Activated B cell treated with CpG ODN at 0.5 μM for 24 hours (primary cell): Measurements from ENCODE around the gene HGS. TPM values are rescaled to one million over a fixed set of nuclear protein-coding genes. Genes with fewer than 3 reads are reported as not detected.

Experiments
- ATAC-seq: fragments of 200-7000 bp; cut with Tn5 transposase; one replicate; pipeline ENCODE4 v1.10.0; 2021; ENCODE audit warnings: low read depth, mild to moderate bottlenecking, moderate library complexity
- CTCF ChIA-PET: fragments of 350-600 bp; sonication (Branson Sonifier 250); formaldehyde crosslinking; loops from one replicate; lab custom pipeline; 2021; ENCODE audit warnings: antibody characterized with exemption; lab: Charles Lee
- POLR2A ChIA-PET: fragments of 350-600 bp; sonication (Branson Sonifier 250); formaldehyde crosslinking; loops from one replicate; lab custom pipeline; 2021; ENCODE audit warnings: antibody characterized with exemption; lab: Charles Lee
- DNase-seq: peaks from one replicate; pipeline ENCODE4 v3.0.0; 2022
- H3K27ac Mint-ChIP-seq: one replicate; pipeline ENCODE4 v1.8.0; 2020; ENCODE audit warnings: mixed read lengths
- H3K27me3 Mint-ChIP-seq: one replicate; pipeline ENCODE4 v1.8.0; 2021; ENCODE audit warnings: mixed read lengths
- H3K36me3 Mint-ChIP-seq: one replicate; pipeline ENCODE4 v1.8.0; 2021; ENCODE audit warnings: low read depth, mixed read lengths
- H3K4me1 Mint-ChIP-seq: one replicate; pipeline ENCODE4 v1.8.0; 2021; ENCODE audit warnings: mixed read lengths
- H3K4me3 Mint-ChIP-seq: one replicate; pipeline ENCODE4 v1.8.0; 2020; ENCODE audit warnings: mild to moderate bottlenecking, mixed read lengths
- H3K9me3 Mint-ChIP-seq: one replicate; pipeline ENCODE4 v1.8.0; 2020; ENCODE audit warnings: mixed read lengths
- intact Hi-C: fragments of 100-400 bp; cut with micrococcal nuclease; formaldehyde crosslinking; loops from one replicate; pipeline ENCODE4 v1.15.1; 2024
- total RNA-seq: library from RNA; stranded (reverse); gene quantifications from 2 replicates; pipeline ENCODE4 v1.2.3, GENCODE V29; 2022
- TF ChIP-seq, protein P1 (sequence below): fragments of 200-600 bp; IDR thresholded peaks from one replicate; pipeline ENCODE4 v1.8.0; 2022; ENCODE audit warnings: antibody characterized with exemption, mild to moderate bottlenecking

Gene HGS
- total RNA-seq, 1 donor from 2014 or later: 151 TPM

- no peak overlapping the region for H3K4me3 Mint-ChIP-seq
- ATAC-seq: no peak
Observed at GRCh38 chr17:81648707-81649085, 35.1 kb upstream of the HGS start.

GRCh38 chr17:81650951-81651350 is 32.9 kb upstream of the HGS start:
- intact Hi-C loops: no loop called here
- H3K36me3 Mint-ChIP-seq: no peaks in the 10 kb centered on the region
- peaks cover 19% of the 10 kb centered on the region for H3K4me1 Mint-ChIP-seq
- CTCF ChIA-PET: no interaction called here
- H3K4me3 Mint-ChIP-seq: no peak overlapping the region
- POLR2A ChIA-PET: interaction anchor here (0.6 kb wide), 1 partner anchor 17 kb away, joined by 3 read pairs; no protein-coding TSS in a partner anchor
- TF ChIP-seq, protein P1, sequence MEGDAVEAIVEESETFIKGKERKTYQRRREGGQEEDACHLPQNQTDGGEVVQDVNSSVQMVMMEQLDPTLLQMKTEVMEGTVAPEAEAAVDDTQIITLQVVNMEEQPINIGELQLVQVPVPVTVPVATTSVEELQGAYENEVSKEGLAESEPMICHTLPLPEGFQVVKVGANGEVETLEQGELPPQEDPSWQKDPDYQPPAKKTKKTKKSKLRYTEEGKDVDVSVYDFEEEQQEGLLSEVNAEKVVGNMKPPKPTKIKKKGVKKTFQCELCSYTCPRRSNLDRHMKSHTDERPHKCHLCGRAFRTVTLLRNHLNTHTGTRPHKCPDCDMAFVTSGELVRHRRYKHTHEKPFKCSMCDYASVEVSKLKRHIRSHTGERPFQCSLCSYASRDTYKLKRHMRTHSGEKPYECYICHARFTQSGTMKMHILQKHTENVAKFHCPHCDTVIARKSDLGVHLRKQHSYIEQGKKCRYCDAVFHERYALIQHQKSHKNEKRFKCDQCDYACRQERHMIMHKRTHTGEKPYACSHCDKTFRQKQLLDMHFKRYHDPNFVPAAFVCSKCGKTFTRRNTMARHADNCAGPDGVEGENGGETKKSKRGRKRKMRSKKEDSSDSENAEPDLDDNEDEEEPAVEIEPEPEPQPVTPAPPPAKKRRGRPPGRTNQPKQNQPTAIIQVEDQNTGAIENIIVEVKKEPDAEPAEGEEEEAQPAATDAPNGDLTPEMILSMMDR: no peak
- DNase-seq: no peak
- no peak overlapping the region for H3K27ac Mint-ChIP-seq
- ATAC-seq: no peak
- H3K27me3 Mint-ChIP-seq: peaks cover 22% of the 10 kb centered on the region
- H3K9me3 Mint-ChIP-seq: no peaks in the 10 kb centered on the region

More at GRCh38 chr17:81648707-81649085, 35.1 kb upstream of the HGS start:
- DNase-seq: no peak
- peaks cover 13% of the 10 kb centered on the region for H3K4me1 Mint-ChIP-seq
- intact Hi-C loops: no loop called here
- H3K9me3 Mint-ChIP-seq: no peaks in the 10 kb centered on the region
- H3K27ac Mint-ChIP-seq: no peak overlapping the region
- CTCF ChIA-PET: no interaction called here
- POLR2A ChIA-PET: no interaction called here
- H3K27me3 Mint-ChIP-seq: peaks cover 22% of the 10 kb centered on the region
- no peaks in the 10 kb centered on the region for H3K36me3 Mint-ChIP-seq
- TF ChIP-seq, protein P1: no peak

GRCh38 chr17:81651692-81652091 is 32.1 kb upstream of the HGS start:
- no peak for ATAC-seq
- H3K4me3 Mint-ChIP-seq: no peak overlapping the region
- H3K9me3 Mint-ChIP-seq: no peaks in the 10 kb centered on the region
- intact Hi-C loops: no loop called here
- ChIA-PET POLR2A (no interaction called here), CTCF (no interaction called here)
- no peak overlapping the region for H3K27ac Mint-ChIP-seq
- no peak for DNase-seq
- H3K36me3 Mint-ChIP-seq: no peaks in the 10 kb centered on the region
- TF ChIP-seq, protein P1: no peak
- peaks cover 22% of the 10 kb centered on the region for H3K27me3 Mint-ChIP-seq
- peaks cover 19% of the 10 kb centered on the region for H3K4me1 Mint-ChIP-seq

- intact Hi-C loops: no loop called here
- ATAC-seq (peak; percentile 87), DNase-seq (no peak)
- no peaks in the 10 kb centered on the region for H3K36me3 Mint-ChIP-seq
- H3K27ac Mint-ChIP-seq: no peak overlapping the region
- H3K27me3 Mint-ChIP-seq: peaks cover 17% of the 10 kb centered on the region
- H3K4me1 Mint-ChIP-seq: peaks cover 19% of the 10 kb centered on the region
- TF ChIP-seq, protein P1: no peak
- H3K4me3 Mint-ChIP-seq: peak overlapping the region; percentile 79
- POLR2A ChIA-PET: interaction anchor here (0.6 to 1.5 kb wide), 3 partner anchors 13 to 371 kb away, joined by 4 to 9 read pairs (median 4); partner anchors contain the start of genes CCDC137, NPLOC4 and OXLD1
- CTCF ChIA-PET: no interaction called here
- H3K9me3 Mint-ChIP-seq: no peaks in the 10 kb centered on the region
Observed at GRCh38 chr17:81652906-81653771, 30.7 kb upstream of the HGS start.

DNA sequence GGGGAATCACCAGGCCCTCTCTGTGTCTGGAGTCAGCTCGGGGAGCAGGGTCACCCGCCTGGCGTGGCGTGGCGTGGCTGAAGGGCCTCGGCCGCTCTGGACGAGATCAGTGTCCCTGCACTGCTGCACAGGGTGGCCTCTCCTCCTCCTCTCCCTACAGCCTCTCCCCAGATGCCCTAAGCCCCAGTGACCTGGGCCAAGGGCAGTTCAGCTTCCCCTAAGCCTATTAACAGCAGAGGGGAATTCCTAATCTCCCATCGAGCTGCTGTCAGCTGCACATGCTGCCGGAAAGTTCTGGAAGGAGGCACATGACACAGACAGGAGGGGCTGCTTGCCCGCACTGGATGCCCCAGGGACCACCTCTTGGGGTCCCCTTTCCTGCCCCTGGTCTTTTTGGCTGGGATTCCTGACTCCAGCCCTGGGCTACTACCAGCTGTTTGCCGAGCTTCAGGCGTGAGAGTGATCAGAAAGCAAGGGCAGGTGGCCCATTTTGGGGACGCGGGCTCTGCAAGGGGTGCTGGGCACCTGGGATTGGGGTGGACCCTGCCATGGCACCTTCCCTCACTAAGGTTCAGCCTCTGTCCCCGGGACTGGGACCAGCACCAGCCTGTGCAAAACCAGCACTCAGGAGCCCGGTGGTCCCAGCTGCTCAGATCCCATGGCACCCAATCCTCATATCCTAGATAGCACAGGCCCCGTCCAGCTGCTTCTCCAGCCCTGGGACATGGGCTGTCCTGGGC is 28.3 kb upstream of the HGS start:
- ChIA-PET POLR2A (interaction anchor here (0.5 to 1.6 kb wide), 2 partner anchors 11 to 81 kb away, joined by 3 to 4 read pairs; partner anchors contain the start of genes CCDC137 and OXLD1), CTCF (interaction anchor here (0.5 to 1.2 kb wide), 2 partner anchors 22 to 171 kb away, joined by 3 read pairs; no protein-coding TSS in a partner anchor)
- Mint-ChIP-seq H3K9me3 (no peaks in the 10 kb centered on the region), H3K4me1 (peaks cover 19% of the 10 kb centered on the region), H3K27me3 (peaks cover 9% of the 10 kb centered on the region), H3K4me3 (no peak overlapping the region), H3K27ac (no peak overlapping the region), H3K36me3 (no peaks in the 10 kb centered on the region)
- intact Hi-C loops: no loop called here
- no peak for DNase-seq
- no peak for ATAC-seq
- TF ChIP-seq, protein P1: no peak
